Measurements from ENCODE around the gene PGA5. TPM values are rescaled to one million over a fixed set of nuclear protein-coding genes. Genes with fewer than 3 reads are reported as not detected.
A peak's percentile ranks its signal among the peaks of the same experiment; 100 is the strongest.
"Not testable (repeated sequence)": the region's sequence is repeated elsewhere in the genome, so short reads cannot be mapped to it uniquely, and the experiment has no call there.

Gene PGA5
- total RNA-seq, 5 donors from 2014 or later (not counting 1 experiment from before 2014, with no cell fraction given), result not detected

GRCh38 chr11:61252332-61252731, 11.4 kb downstream of the PGA5 start:
- H3K9me3 Mint-ChIP-seq; H3K36me3 Mint-ChIP-seq; H3K27ac Mint-ChIP-seq; H3K9me3 ChIP-seq; H3K36me3 ChIP-seq (ENCODE audit: control insufficient read depth in 2 of 2, extremely low read depth in 1 of 2, insufficient read depth in 1 of 2, low read length in 1 of 2); H3K4me3 Mint-ChIP-seq; H3K27ac ChIP-seq (ENCODE audit: low read length); POLR2A ChIA-PET; DNase-seq; H3K4me1 Mint-ChIP-seq; H3K4me3 ChIP-seq (ENCODE audit: control insufficient read depth in 1 of 2, extremely low read depth in 1 of 2, low read length in 1 of 2); CTCF ChIA-PET; H3K4me1 ChIP-seq (ENCODE audit: control insufficient read depth in 1 of 2, extremely low read depth in 1 of 2, insufficient read depth in 2 of 2, low read length in 2 of 2); ATAC-seq (replicated peaks in 1 of 4); H3K27me3 Mint-ChIP-seq; H3K27me3 ChIP-seq (replicated peaks in 1 of 2; ENCODE audit: control insufficient read depth in 2 of 2, extremely low read depth in 1 of 2, insufficient read depth in 2 of 2, low read length in 1 of 2): not testable (repeated sequence)
- WGBS (ENCODE audit: insufficient coverage), result no CpG with 5 or more reads among the region's 1 CpG

GRCh38 chr11:61254403-61255025, 13.5 kb downstream of the PGA5 start:
- Histone ChIP-seq H3K36me3 (ENCODE audit: control insufficient read depth in 2 of 2, extremely low read depth in 1 of 2, insufficient read depth in 1 of 2, low read length in 1 of 2) (no peaks in the 10 kb centered on the region), H3K27ac (ENCODE audit: low read length) (no peak overlapping the region), H3K4me3 (ENCODE audit: control insufficient read depth in 1 of 2, extremely low read depth in 1 of 2, low read length in 1 of 2) (no peak overlapping the region), H3K4me1 (ENCODE audit: control insufficient read depth in 1 of 2, extremely low read depth in 1 of 2, insufficient read depth in 2 of 2, low read length in 2 of 2) (no peaks in the 10 kb centered on the region), H3K9me3 (no peaks in the 10 kb centered on the region), H3K27me3 (replicated peaks in 1 of 2; ENCODE audit: control insufficient read depth in 2 of 2, extremely low read depth in 1 of 2, insufficient read depth in 2 of 2, low read length in 1 of 2) (peaks cover 0 to 14% of the 10 kb centered on the region in 2 experiments)
- Mint-ChIP-seq H3K4me3 (no peak overlapping the region), H3K36me3 (no peaks in the 10 kb centered on the region), H3K9me3 (no peaks in the 10 kb centered on the region), H3K27ac (no peak overlapping the region), H3K27me3 (peaks cover 0 to 2% of the 10 kb centered on the region in 2 donors), H3K4me1 (no peaks in the 10 kb centered on the region)
- DNase-seq, result peak in 33 of 35 experiments; percentile 7 to 70 (median 39)
- 61% methylated on average over 10 of the region's 12 CpGs for WGBS (ENCODE audit: insufficient coverage)
- ChIA-PET CTCF (interaction anchor here (0.6 to 1.4 kb wide), 2 partner anchors 34 to 131 kb away, joined by 4 read pairs; no protein-coding TSS in a partner anchor), POLR2A (no interaction called here)
- peak; percentile 68 to 81 (median 76) for ATAC-seq (replicated peaks in 1 of 4)

- Histone ChIP-seq H3K27me3 (replicated peaks in 1 of 2; ENCODE audit: control insufficient read depth in 2 of 2, extremely low read depth in 1 of 2, insufficient read depth in 2 of 2, low read length in 1 of 2) (peaks cover 0 to 14% of the 10 kb centered on the region in 2 experiments), H3K36me3 (ENCODE audit: control insufficient read depth in 2 of 2, extremely low read depth in 1 of 2, insufficient read depth in 1 of 2, low read length in 1 of 2) (no peaks in the 10 kb centered on the region), H3K4me3 (ENCODE audit: control insufficient read depth in 1 of 2, extremely low read depth in 1 of 2, low read length in 1 of 2) (no peak overlapping the region), H3K27ac (ENCODE audit: low read length) (no peak overlapping the region), H3K4me1 (ENCODE audit: control insufficient read depth in 1 of 2, extremely low read depth in 1 of 2, insufficient read depth in 2 of 2, low read length in 2 of 2) (no peaks in the 10 kb centered on the region), H3K9me3 (no peaks in the 10 kb centered on the region)
- Mint-ChIP-seq H3K36me3 (no peaks in the 10 kb centered on the region), H3K9me3 (no peaks in the 10 kb centered on the region), H3K27me3 (peaks cover 0 to 2% of the 10 kb centered on the region in 2 donors), H3K4me3 (no peak overlapping the region), H3K4me1 (no peaks in the 10 kb centered on the region), H3K27ac (no peak overlapping the region)
- ChIA-PET CTCF (no interaction called here), POLR2A (interaction anchor here in 1 of 2 donors (0.6 kb wide), 1 partner anchor 1405 kb away, joined by 3 read pairs; no protein-coding TSS in a partner anchor)
- no peak for ATAC-seq (replicated peaks in 1 of 4)
- 96% methylated on average over 5 of the region's 18 CpGs for WGBS (ENCODE audit: insufficient coverage)
- no peak for DNase-seq
Measured at GRCh38 chr11:61256710-61257482, 15.9 kb downstream of the PGA5 start.

GRCh38 chr11:61258546-61258945, 17.6 kb downstream of the PGA5 start:
- Mint-ChIP-seq H3K4me3 (no peak overlapping the region), H3K27ac (no peak overlapping the region), H3K36me3 (no peaks in the 10 kb centered on the region), H3K9me3 (no peaks in the 10 kb centered on the region), H3K4me1 (no peaks in the 10 kb centered on the region), H3K27me3 (peaks cover 0 to 2% of the 10 kb centered on the region in 2 donors)
- H3K4me1 ChIP-seq (ENCODE audit: control insufficient read depth in 1 of 2, extremely low read depth in 1 of 2, insufficient read depth in 2 of 2, low read length in 2 of 2), result no peaks in the 10 kb centered on the region
- no peaks in the 10 kb centered on the region for H3K36me3 ChIP-seq (ENCODE audit: control insufficient read depth in 2 of 2, extremely low read depth in 1 of 2, insufficient read depth in 1 of 2, low read length in 1 of 2)
- ChIA-PET POLR2A (no interaction called here), CTCF (interaction anchor here in 1 of 2 donors (0.6 kb wide), 1 partner anchor 229 kb away, joined by 5 read pairs; no protein-coding TSS in a partner anchor)
- H3K9me3 ChIP-seq, result no peaks in the 10 kb centered on the region
- DNase-seq (no peak), ATAC-seq (replicated peaks in 1 of 4) (no peak)
- 79% methylated on average over 9 of the region's 9 CpGs for WGBS (ENCODE audit: insufficient coverage)
- H3K27ac ChIP-seq (ENCODE audit: low read length), result no peak overlapping the region
- H3K4me3 ChIP-seq (ENCODE audit: control insufficient read depth in 1 of 2, extremely low read depth in 1 of 2, low read length in 1 of 2), result no peak overlapping the region
- peaks cover 0 to 14% of the 10 kb centered on the region in 2 experiments for H3K27me3 ChIP-seq (replicated peaks in 1 of 2; ENCODE audit: control insufficient read depth in 2 of 2, extremely low read depth in 1 of 2, insufficient read depth in 2 of 2, low read length in 1 of 2)

- POLR2A ChIA-PET, result no interaction called here
- WGBS (ENCODE audit: insufficient coverage), result 81% methylated on average over 2 of the region's 6 CpGs
Measured at GRCh38 chr11:61259363-61259762, 18.4 kb downstream of the PGA5 start.

GRCh38 chr11:61264371-61264770, 23.4 kb downstream of the PGA5 start:
- Histone ChIP-seq H3K27ac (ENCODE audit: low read length) (no peak overlapping the region), H3K36me3 (ENCODE audit: control insufficient read depth in 2 of 2, extremely low read depth in 1 of 2, insufficient read depth in 1 of 2, low read length in 1 of 2) (no peaks in the 10 kb centered on the region), H3K4me1 (ENCODE audit: control insufficient read depth in 1 of 2, extremely low read depth in 1 of 2, insufficient read depth in 2 of 2, low read length in 2 of 2) (no peaks in the 10 kb centered on the region), H3K27me3 (replicated peaks in 1 of 2; ENCODE audit: control insufficient read depth in 2 of 2, extremely low read depth in 1 of 2, insufficient read depth in 2 of 2, low read length in 1 of 2) (peaks cover 0 to 5% of the 10 kb centered on the region in 2 experiments), H3K4me3 (ENCODE audit: control insufficient read depth in 1 of 2, extremely low read depth in 1 of 2, low read length in 1 of 2) (no peak overlapping the region), H3K9me3 (no peaks in the 10 kb centered on the region)
- H3K27me3 Mint-ChIP-seq, result no peaks in the 10 kb centered on the region
- ATAC-seq (replicated peaks in 1 of 4) (no peak), DNase-seq (no peak)
- H3K36me3 Mint-ChIP-seq, result no peaks in the 10 kb centered on the region
- H3K9me3 Mint-ChIP-seq, result no peaks in the 10 kb centered on the region
- 90% methylated on average over 2 of the region's 6 CpGs for WGBS (ENCODE audit: insufficient coverage)
- POLR2A ChIA-PET, result no interaction called here
- H3K27ac Mint-ChIP-seq, result no peak overlapping the region
- CTCF ChIA-PET, result no interaction called here
- H3K4me3 Mint-ChIP-seq, result no peak overlapping the region
- no peaks in the 10 kb centered on the region for H3K4me1 Mint-ChIP-seq

More at GRCh38 chr11:61259363-61259762, 18.4 kb downstream of the PGA5 start:
- H3K36me3 Mint-ChIP-seq, result no peaks in the 10 kb centered on the region
- CTCF ChIA-PET, result no interaction called here
- H3K4me1 ChIP-seq (ENCODE audit: control insufficient read depth in 1 of 2, extremely low read depth in 1 of 2, insufficient read depth in 2 of 2, low read length in 2 of 2), result no peaks in the 10 kb centered on the region
- H3K4me1 Mint-ChIP-seq, result no peaks in the 10 kb centered on the region
- H3K4me3 Mint-ChIP-seq, result no peak overlapping the region
- no peaks in the 10 kb centered on the region for H3K9me3 Mint-ChIP-seq
- H3K36me3 ChIP-seq (ENCODE audit: control insufficient read depth in 2 of 2, extremely low read depth in 1 of 2, insufficient read depth in 1 of 2, low read length in 1 of 2), result no peaks in the 10 kb centered on the region
- ATAC-seq (replicated peaks in 1 of 4) (no peak), DNase-seq (no peak)
- H3K27ac ChIP-seq (ENCODE audit: low read length), result no peak overlapping the region
- peaks cover 0 to 2% of the 10 kb centered on the region in 2 donors for H3K27me3 Mint-ChIP-seq
- no peak overlapping the region for H3K4me3 ChIP-seq (ENCODE audit: control insufficient read depth in 1 of 2, extremely low read depth in 1 of 2, low read length in 1 of 2)
- no peaks in the 10 kb centered on the region for H3K9me3 ChIP-seq
- H3K27me3 ChIP-seq (replicated peaks in 1 of 2; ENCODE audit: control insufficient read depth in 2 of 2, extremely low read depth in 1 of 2, insufficient read depth in 2 of 2, low read length in 1 of 2), result peaks cover 0 to 14% of the 10 kb centered on the region in 2 experiments
- H3K27ac Mint-ChIP-seq, result no peak overlapping the region

Data from T-cell (primary cell).